Stimulated activated CD8-positive, alpha-beta memory T cell treated with anti-CD3 and anti-CD28 coated beads, Interleukin-12 subunit alpha, Interleukin-12 subunit beta, amount 100 ng/mL, for 1 hour (primary cell): ENCODE data around the gene SYDE1.

Source experiments
- DNase-seq: peaks from one replicate; pipeline ENCODE4 v3.0.0-alpha.2; 2020; ENCODE audit warnings: low read depth

SYDE1 gene

DNA sequence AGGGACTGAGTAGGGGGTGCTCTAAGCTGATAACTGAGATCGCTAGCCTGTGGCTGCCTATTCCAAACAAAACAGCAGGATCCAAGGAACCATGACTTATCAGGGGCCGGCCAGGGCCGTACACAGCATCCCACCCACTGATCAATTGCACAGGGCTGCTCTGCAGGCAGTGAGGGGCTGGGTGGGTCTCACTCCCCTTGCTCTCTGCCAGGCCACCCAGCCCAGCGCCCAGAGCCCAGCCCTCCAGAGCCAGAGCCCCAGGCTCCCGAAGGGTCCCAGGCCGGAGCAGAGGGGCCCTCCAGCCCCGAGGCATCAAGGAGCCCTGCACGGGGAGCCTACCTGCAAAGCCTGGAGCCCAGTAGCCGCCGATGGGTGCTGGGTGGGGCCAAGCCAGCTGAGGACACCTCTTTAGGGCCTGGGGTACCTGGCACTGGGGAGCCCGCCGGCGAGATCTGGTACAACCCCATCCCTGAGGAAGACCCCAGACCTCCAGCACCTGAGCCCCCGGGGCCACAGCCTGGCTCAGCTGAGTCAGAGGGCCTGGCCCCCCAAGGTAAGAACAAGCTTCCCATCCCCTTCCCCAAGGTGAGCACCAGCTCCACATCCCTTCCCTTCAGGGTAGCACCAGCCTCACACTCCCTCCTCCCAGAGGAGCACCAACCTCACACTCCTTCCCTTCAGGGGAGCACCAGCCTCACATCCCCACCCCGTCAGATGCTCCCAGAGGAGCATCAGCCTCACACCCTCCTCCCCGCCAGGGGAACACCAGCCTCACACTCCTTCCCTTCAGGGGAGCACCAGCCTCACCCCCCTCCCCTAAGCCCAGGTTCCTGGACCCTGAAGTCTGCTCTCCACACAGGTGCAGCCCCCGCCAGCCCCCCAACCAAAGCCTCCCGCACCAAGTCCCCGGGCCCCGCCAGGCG, 1.9 kb downstream of the SYDE1 start:
- DNase-seq = no peak

DNA sequence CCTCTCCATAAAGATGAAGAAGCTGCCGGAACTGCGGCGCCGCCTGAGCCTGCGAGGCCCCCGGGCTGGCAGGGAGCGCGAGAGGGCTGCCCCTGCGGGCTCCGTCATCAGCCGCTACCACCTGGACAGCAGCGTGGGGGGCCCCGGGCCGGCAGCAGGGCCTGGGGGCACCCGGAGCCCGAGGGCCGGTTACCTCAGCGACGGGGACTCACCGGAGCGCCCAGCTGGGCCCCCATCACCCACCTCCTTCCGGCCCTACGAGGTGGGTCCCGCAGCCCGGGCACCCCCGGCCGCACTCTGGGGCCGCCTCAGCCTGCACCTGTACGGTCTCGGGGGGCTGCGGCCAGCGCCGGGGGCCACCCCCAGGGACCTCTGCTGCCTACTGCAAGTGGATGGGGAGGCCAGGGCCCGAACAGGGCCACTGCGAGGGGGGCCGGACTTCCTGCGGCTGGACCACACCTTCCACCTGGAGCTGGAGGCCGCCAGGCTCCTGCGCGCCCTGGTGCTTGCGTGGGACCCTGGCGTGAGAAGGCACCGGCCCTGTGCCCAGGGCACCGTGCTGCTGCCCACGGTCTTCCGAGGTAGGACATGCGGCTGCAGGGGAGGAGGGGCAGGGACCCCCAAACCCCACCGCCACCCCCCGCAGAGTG, 2.7 kb downstream of the SYDE1 start:
- no peak for DNase-seq

DNA sequence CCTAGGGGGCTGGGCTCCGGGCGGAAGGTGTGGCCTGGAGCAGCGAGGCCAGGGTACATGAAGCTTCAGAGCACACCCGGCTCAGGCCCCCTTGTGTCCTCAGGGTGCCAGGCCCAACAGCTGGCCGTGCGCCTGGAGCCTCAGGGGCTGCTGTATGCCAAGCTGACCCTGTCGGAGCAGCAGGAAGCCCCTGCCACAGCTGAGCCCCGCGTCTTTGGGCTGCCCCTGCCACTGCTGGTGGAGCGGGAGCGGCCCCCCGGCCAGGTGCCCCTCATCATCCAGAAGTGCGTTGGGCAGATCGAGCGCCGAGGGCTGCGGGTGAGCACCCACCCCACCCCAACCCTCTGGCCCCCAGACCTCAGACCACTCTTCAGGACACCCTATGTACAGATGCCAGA, 3.2 kb downstream of the SYDE1 start:
- no peak for DNase-seq

DNA sequence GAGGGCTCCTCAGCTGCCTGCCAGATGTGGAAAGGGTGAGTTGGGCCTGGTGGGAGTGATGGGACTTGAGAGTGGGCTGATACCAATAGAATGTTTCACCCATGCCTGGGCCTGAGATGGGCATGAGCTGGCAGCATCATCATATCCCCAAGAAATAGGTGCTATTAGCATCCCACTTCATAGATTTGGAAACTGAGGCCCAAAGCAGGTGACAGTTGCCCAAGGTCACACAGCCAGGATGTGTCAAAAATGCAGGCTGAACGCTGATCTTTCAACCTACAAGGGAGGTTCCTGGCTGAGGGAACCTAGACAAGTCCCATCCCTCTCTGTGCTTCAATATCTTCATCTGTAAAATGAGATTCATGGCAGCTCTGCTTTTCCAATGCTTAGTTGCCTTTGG, 4.6 kb downstream of the SYDE1 start:
- DNase-seq = no peak

DNA sequence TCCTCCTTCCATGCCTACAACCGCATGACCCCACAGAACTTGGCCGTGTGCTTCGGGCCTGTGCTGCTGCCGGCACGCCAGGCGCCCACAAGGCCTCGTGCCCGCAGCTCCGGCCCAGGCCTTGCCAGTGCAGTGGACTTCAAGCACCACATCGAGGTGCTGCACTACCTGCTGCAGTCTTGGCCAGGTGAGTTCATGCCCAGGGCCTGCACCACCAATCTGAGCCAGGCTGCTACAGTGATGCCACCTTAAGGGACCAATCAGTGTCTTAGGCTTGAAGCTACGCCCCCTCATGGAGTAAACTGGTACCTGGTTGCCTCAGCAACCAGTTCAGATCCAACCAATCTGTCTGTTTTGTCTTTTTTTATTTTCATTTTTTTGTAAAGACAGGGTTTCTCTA, 5.2 kb downstream of the SYDE1 start:
- no peak for DNase-seq

DNA sequence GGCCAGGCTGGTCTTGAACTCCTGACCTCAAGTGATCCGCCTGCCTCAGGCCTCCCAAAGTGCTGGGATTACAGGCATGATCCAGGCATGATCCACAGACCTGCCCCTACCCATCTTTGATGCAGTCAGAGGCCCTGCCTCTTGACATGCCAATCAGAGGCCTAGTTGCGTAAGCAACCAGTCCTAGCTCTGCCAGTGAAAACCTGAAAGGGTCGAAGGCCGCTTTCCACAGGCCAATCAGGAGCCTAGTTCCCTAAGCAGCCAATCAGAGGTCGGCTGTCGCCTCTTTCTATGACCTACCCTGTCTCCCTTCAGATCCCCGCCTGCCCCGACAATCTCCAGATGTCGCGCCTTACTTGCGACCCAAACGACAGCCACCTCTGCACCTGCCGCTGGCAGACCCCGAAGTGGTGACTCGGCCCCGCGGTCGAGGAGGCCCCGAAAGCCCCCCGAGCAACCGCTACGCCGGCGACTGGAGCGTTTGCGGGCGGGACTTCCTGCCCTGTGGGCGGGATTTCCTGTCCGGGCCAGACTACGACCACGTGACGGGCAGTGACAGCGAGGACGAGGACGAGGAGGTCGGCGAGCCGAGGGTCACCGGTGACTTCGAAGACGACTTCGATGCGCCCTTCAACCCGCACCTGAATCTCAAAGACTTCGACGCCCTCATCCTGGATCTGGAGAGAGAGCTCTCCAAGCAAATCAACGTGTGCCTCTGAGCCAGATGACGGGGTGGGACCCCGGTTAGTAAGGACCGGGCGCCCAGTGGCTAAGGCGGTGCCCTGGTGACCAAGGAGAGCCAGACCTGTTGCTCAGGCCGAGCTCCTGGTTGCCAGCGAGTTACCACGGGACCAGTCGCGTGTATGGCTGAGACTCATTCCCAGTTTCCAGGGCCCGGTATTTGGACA, 6.3 kb downstream of the SYDE1 start:
- no peak for DNase-seq

DNA sequence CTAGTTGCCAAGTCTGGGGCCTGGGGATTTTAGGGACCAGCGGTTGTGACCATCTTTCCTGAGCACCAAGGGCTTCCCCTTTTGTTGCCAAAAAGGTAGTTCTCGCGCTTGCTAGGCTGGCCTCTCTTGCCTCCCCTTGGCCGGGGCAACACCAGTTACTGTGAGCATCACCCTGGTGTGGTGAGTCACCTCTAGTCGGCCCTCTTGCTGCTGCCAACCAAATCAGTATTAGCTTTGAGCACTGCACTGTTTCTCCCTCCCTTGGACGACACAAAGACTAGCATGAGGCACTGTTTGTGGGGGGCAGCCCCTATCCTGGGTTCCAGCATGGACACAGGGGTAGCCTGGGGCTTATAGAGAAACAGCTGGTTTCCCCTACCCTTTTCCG, 6.9 kb downstream of the SYDE1 start:
- DNase-seq = no peak

DNA sequence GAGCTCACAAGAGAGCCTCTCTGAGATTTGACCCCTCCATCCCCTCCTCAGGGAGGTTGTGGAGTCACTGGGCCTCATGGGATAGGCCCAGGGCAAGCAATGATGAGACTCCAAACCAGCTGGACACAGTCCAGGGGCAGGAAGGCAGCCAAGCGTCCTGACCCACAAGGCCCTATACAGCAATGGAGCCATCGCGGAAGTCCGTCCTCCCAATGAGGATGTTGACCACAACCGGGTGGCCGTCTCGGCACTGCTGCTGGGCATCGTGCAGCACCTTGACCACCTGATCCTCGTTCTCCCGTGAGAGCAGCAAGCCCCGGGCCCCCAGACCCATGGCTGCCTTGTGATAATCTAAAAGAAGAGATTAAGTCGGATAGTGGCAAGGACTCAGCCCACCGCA, 7.9 kb downstream of the SYDE1 start:
- DNase-seq = no peak

DNA sequence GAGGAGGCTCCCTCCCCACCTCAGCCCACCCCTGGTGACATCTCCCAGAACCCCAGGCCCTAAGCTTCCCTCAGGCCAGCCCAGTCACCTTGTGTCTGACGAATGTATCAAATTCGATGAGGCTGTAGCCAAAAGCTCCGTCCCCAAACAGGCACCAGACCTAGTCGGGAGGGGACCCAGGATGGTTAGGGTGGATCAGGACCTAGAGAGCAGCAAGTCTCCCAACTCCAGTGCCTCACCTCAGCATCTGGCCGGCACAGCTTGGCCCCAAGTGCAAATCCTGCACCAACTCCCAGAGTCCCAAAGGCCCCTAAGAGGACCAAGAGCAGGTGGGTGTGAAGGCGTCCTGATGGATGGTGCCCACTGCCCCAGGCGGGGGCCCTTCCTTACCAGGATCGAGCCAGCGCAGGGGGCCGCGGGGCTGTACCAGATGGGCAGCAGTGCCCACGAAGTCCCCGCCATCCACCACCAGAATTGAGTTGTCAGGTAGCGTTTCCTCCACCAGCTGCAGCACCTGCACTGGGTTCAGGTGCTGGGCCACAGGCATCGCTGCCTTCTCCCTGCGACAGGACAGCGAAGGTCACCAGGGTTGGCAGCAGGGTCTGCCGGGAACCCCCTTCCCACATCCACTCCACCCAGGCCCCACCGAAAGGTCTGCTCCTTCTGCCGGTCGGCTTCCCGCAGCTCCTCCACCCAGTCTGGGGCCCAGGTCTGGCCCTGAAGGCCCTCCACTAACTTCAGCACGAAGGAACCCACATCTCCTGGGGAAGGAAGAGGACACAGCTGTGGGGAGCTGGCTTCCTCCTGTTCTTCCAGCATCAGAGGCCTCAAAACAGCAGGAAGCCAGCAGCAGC, 8.8 kb downstream of the SYDE1 start:
- no peak for DNase-seq

DNA sequence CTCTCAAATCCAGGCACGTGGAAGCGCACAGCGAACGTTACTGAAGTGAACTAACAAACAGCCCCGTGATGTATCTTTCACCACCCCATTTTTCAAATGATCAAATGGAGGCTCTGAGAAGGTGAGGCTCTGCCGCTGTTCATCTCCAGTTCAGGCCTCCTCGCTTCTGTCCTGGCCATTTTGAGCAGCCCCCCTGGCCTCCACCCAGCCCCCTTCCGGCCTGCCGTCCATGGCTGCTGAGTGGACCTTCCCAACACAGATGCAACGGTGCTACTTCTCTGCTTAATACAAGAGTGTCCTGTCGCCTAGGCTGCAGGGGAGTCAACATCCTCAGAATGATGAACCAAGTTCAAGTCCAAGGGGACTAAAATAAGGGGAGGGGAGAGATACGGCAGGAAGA, 9.7 kb downstream of the SYDE1 start:
- DNase-seq = no peak

DNA sequence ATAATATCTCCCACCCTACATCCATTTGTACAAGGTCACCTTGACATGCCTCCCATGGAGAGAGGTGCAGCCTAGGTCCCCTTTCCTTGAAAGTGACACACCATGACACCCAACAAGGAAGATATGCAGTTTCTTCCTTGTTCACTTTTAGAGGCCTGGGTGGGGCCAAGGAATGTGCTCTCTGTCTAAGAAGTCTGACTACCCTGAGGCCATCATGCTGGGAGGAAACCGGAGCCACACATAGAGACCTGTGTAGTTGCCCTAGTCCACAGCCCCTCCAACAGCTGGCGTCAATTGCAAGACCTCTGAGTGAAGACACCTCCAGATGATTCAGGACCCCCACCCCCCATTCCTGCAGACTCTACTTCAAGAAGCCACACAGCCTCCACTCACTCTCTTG, 11.0 kb downstream of the SYDE1 start:
- no peak for DNase-seq

DNA sequence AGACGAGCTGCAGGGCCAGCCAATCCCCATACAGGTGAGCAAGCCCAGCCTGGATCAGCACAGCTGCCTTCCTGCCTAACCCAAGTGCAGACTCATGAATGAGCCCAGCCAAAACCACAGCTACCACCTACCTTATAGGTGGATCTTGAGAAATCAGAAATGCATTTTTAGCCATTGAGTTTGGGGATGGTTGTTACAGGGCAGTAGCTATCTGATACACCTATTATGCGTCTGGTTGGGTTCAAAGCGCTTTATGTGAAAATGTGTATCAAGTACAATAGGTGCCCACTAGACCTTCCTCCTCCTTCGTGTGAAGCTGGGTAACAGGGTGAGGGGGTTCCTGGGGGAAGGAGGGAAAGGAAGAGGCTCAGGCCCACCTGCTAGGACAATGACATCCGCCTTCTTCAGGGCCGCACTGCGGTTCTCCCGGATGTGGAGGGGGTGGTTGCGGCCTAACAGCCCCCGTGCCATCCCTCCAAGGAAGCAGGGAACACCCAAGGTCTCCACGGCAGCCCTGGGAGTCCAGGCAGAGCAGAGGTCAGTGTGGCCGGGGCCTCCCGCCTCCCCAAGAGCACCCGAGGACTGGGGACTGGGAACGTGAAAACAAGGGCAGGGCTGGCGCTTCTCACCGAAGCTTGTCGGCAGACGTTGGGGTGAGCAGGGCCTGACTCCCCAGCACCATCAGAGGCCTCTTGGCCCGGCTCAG, 11.7 kb downstream of the SYDE1 start:
- no peak for DNase-seq

DNA sequence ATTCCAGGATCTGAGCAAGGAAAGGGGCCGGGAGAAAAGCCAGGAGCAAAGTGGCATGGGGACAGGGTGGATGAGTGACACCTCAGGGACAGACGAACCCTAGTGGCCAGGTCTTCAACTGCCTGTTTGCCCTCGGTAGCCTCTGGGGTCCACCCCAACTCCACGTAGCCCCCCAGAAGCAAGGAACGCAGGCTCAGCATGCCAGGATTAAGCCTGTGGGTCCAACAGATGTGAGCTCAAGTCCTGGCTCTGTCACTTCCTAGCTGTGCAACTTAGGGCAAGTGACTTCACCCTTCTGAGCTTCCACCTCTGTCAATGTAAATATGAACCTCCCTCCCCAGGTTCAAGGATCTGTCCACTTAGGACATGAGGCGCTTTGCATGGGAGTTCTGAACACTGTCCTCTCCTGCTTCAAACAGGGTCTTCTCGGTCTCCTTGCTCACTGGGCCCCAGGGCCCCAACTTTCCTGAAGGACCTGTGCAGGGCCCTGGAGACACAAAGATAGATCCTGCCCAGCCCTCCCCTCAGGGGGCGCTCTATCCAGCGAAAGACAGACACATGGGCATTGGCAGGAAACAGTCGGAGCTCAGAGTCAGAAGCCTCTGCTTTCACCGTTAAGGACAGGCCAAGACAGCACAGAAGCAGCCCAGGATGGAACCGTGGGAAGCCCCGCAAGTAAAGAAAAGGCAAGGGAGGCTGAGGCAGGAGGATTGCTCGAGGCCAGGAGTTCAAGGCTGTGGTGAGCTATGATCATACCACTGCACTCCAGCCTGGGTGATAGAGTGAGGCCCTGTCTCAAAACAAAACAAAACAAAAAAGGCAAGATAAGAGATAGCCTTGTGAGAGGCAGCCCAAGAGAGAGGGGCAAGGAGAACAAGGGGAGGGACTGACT, 13.2 kb downstream of the SYDE1 start:
- no peak for DNase-seq

DNA sequence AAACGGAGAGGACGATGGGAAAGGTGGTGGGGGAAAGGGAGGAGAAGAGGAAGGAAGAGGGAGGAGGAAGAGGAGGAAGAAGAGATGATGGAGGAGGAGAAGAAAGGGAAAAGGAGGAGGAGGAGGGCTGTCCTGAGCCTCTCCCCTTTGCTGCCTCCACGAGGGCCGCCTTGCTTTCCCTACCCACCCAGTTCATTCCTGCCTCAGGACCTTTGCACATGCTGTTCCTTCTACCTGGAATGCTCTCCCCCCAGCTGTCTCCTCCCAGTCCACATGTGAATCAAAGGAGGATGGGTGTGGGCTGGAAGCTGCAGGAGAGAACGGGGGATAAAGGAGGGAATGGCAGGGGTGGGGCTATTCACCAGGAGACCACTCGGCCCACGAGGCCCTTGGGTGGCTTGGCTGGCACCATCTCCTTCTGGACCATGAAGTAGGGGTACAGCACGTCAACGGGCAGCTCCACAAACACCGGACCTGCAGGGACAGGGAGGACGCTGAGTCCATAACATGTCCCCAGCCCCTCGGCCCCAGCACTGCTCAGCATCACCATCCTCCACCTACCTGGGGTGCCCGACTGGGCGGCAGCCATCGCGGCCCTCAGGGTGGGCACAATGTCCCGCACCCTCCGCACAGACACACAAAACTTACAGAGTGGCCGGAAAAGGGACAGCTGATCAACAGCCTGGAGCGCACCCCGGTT, 15.3 kb downstream of the SYDE1 start:
- DNase-seq = no peak

DNA sequence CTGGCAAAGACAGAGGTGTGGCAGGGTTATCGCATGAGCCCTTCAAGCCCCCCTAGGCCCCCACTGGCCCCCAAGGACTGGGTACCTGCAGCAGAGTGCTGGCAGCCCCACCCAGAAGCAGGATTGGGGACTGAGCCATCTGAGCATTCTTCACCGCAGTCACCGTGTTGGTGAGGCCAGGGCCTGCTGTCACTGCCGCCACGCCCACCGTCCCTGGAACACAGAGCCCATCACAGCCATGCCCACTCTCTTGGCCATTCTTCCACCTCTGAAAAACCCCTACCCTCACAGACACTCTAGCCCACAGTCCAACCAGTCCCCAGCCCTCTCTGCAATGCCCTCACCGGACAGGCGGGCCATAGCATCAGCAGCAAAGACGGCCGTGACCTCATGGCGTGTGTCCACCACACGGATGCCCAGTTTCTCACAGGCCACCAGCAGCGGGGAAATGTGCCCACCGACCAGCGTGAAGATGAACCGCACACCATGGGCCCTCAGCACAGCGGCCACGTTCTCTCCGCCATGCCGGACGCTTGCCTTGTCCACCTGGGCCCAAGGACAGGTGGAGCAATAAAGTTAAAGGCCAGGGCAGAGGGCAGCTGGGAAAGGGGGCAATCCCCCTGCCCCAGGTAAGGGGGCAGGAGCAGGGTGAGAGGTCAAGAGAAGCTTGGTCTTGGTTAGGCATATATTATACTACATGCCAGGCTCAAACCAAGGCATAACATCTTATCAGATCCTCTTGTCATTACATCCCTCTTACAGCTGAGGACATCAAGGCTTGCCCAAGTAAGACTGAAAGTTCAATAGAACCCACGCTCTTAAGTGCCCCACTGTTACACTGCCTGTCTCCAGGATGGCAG, 16.1 kb downstream of the SYDE1 start:
- DNase-seq = no peak

DNA sequence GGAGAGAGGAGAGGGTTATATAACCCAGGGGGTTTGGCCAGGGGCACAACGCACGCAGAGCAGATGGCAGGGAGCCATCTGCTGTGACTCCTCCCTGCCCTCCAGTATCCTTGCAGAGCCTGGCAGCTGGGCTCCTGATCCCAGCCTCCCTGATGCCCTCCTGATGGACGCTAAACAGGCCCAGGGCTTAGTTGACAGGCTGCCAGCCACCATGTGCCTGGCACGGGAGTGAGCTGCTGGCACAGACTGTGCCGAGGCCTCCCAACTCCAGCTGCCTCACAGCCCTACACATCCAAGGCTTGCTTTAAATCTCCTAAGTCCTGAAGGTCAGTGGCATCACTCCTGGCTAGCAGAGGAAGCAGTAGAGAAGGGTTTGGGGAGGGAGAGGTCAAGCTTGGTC, 16.7 kb downstream of the SYDE1 start:
- DNase-seq = no peak

DNA sequence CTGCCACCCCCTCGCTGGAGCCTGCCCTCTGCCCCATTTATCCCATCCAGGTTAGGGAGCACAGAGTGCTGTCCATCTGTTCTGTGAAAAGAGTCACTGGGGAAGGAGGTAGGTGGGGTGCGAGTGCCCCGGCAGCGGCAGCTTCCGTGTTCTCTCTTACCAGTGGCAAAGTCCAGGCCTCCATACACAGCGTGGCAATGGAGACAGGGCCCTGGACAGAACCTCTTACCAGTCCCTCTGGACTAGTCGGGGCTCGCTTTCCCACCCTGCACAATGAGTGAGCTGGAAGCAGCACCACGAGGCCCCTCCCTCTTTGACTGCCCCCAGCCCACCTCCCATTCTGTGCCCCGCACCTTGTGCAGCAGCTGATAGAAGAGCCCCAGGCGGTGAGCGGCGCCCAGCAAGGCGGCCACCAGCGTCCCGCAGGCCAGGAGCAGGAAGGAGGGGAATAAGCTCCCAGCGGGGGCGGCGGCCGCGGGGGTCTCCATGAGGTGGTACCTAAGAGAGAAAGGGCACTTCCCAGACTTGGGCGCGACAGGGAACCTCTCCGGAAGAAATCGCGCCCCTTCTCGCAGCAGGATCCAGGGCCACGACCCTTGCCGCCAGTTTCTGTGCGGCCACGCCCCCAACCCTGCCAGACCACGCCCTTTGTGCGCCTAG, 17.5 kb downstream of the SYDE1 start:
- DNase-seq = no peak
